Measurements from ENCODE around the gene CASK. TPM values are rescaled to one million over a fixed set of nuclear protein-coding genes. Genes with fewer than 3 reads are reported as not detected.

The CASK gene
- total RNA-seq, 1 donor from 2014 or later, result 13.4 TPM

DNA sequence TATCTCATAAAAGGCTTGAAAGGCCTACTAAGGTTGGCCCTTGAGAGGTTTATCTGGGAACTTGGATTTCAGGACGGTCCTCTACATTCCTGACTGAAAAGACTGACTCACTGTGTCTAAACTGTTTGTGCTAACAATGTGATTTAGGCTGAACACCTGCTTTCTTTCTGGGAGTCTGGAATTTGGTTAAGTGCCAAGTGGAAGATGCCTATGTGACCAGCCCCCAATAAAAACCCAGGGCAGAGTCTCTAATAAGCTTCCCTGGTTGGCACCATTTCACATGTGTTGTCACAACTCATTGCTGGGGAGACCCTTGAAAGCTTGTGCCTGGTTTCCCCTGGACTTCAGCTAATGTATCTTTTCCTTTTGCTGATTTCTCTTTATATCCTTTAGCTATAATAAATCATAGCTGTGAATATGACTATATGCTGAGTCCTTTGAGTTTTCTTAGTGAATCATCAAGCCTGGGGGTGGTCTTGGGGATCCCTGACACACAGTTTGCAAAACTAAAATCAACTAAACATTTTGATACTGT is 144.3 kb downstream of the CASK start:
- TF ChIP-seq, protein P1, sequence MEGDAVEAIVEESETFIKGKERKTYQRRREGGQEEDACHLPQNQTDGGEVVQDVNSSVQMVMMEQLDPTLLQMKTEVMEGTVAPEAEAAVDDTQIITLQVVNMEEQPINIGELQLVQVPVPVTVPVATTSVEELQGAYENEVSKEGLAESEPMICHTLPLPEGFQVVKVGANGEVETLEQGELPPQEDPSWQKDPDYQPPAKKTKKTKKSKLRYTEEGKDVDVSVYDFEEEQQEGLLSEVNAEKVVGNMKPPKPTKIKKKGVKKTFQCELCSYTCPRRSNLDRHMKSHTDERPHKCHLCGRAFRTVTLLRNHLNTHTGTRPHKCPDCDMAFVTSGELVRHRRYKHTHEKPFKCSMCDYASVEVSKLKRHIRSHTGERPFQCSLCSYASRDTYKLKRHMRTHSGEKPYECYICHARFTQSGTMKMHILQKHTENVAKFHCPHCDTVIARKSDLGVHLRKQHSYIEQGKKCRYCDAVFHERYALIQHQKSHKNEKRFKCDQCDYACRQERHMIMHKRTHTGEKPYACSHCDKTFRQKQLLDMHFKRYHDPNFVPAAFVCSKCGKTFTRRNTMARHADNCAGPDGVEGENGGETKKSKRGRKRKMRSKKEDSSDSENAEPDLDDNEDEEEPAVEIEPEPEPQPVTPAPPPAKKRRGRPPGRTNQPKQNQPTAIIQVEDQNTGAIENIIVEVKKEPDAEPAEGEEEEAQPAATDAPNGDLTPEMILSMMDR (IDR thresholded peaks at IDR 0.05; ENCODE audit: borderline replicate concordance), result no peak
- H3K36me3 ChIP-seq, result no peaks in the 10 kb centered on the region
- H3K27ac ChIP-seq (replicated peaks), result no peak overlapping the region
- H3K27me3 ChIP-seq (ENCODE audit: low read depth), result no peaks in the 10 kb centered on the region
- no peaks in the 10 kb centered on the region for H3K9me3 ChIP-seq (replicated peaks)
- intact Hi-C loops (cut with micrococcal nuclease), result no loop called here
- DNase-seq, result no peak
- H3K4me1 ChIP-seq, result no peaks in the 10 kb centered on the region
- H3K4me3 ChIP-seq, result no peak overlapping the region

DNA sequence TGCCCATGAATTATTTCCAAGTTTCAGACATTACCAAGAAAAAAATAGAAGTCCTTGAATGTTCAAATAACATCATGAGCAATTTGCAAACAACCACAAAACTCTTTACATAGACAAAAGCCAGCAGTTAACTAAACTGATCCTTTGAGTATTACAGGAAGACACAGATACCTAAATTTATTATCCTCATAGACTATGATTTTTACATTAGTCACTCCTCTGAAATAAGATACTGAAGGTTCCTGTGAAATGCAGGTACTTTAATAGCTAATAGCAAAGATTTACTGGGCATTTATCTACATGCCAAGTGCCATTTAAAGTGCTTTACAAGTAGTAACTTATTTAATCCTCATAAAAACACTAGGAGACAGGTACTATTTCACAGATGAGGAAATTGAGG is 161.7 kb downstream of the CASK start:
- Histone ChIP-seq H3K27me3 (ENCODE audit: low read depth) (no peaks in the 10 kb centered on the region), H3K9me3 (replicated peaks) (no peaks in the 10 kb centered on the region), H3K27ac (replicated peaks) (no peak overlapping the region), H3K36me3 (no peaks in the 10 kb centered on the region), H3K4me1 (no peaks in the 10 kb centered on the region), H3K4me3 (no peak overlapping the region)
- intact Hi-C loops (cut with micrococcal nuclease), result no loop called here
- TF ChIP-seq, protein P1 (IDR thresholded peaks at IDR 0.05; ENCODE audit: borderline replicate concordance), result no peak
- DNase-seq, result no peak

DNA sequence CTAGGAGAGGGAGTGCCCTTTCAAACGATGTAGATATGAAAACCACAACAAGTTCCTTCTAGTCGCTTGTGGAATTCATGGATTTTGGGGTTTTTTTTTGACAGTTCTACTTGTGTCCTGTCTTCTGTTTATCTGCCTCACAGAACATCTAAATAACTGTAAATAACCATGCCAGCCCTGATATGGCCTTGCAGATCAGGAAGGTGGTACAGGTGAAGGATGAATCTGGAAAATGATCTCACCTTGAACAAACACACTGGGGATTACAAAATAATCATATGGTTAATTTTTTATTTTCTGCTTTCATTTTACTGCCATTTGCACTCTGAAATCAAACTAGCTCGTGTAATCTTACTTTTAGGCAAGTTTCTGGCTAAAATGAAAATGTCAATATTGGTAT is 162.2 kb downstream of the CASK start:
- no peaks in the 10 kb centered on the region for H3K27me3 ChIP-seq (ENCODE audit: low read depth)
- TF ChIP-seq, protein P1 (IDR thresholded peaks at IDR 0.05; ENCODE audit: borderline replicate concordance), result no peak
- intact Hi-C loops (cut with micrococcal nuclease), result no loop called here
- no peaks in the 10 kb centered on the region for H3K9me3 ChIP-seq (replicated peaks)
- H3K4me3 ChIP-seq, result no peak overlapping the region
- H3K4me1 ChIP-seq, result no peaks in the 10 kb centered on the region
- DNase-seq, result no peak
- no peaks in the 10 kb centered on the region for H3K36me3 ChIP-seq
- H3K27ac ChIP-seq (replicated peaks), result no peak overlapping the region

DNA sequence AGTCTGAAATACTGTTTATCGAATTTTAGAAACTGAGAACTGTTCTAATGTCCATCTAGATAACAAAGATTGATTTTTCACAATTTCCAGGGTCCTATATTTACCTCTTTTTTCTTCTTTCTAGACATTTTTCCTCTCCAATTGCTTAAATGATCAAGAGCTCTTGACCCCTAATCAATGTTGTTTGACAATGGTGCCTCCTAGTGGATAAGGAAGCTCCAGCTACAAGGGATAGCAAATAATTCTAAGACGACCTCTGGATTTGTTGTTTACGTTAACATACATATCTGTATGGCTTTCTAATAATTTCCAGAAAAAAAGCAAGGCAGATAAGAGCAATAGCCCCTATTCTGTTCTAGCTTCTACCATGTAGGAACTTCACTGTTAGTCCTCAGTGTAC is 163.5 kb downstream of the CASK start:
- no peak for DNase-seq
- intact Hi-C loops (cut with micrococcal nuclease), result no loop called here
- Histone ChIP-seq H3K4me3 (no peak overlapping the region), H3K27ac (replicated peaks) (no peak overlapping the region), H3K9me3 (replicated peaks) (no peaks in the 10 kb centered on the region), H3K36me3 (no peaks in the 10 kb centered on the region), H3K27me3 (ENCODE audit: low read depth) (no peaks in the 10 kb centered on the region), H3K4me1 (no peaks in the 10 kb centered on the region)
- TF ChIP-seq, protein P1 (IDR thresholded peaks at IDR 0.05; ENCODE audit: borderline replicate concordance), result peak; percentile 63

DNA sequence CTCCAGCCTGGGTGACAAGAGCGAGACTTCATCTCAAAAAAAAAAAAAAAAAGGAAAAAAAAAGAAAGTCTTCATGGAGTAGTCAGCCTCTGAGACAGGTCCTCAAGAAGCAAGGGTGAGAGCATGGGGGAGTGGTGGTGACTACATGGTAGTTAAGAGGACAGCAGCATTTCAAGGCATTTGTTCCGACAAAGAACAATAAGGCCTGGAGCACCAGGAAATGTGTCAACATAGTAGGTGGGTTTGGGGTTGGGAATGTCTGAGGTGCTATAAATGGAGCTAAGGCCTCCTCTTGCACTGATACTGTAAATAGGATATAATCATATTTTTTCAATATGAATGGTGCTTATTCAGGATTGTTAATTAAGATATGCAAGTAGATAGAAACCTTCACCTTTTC is 165.0 kb downstream of the CASK start:
- no peak for DNase-seq
- TF ChIP-seq, protein P1 (IDR thresholded peaks at IDR 0.05; ENCODE audit: borderline replicate concordance), result no peak
- no peaks in the 10 kb centered on the region for H3K4me1 ChIP-seq
- no peaks in the 10 kb centered on the region for H3K36me3 ChIP-seq
- no peak overlapping the region for H3K4me3 ChIP-seq
- intact Hi-C loops (cut with micrococcal nuclease), result no loop called here
- no peak overlapping the region for H3K27ac ChIP-seq (replicated peaks)
- no peaks in the 10 kb centered on the region for H3K27me3 ChIP-seq (ENCODE audit: low read depth)
- no peaks in the 10 kb centered on the region for H3K9me3 ChIP-seq (replicated peaks)

Measured in left ventricle myocardium inferior (tissue), 1 donor.